NCI-H2029 (cell line): ENCODE results near the gene RPP14.
"Not testable (repeated sequence)": the region's sequence is repeated elsewhere in the genome, so short reads cannot be mapped to it uniquely, and the experiment has no call there.

ENCODE experiments used
- DNase-seq: peaks from one replicate; lab custom pipeline; 2025; lab: John Stamatoyannopoulos, UW

RPP14 gene

DNA sequence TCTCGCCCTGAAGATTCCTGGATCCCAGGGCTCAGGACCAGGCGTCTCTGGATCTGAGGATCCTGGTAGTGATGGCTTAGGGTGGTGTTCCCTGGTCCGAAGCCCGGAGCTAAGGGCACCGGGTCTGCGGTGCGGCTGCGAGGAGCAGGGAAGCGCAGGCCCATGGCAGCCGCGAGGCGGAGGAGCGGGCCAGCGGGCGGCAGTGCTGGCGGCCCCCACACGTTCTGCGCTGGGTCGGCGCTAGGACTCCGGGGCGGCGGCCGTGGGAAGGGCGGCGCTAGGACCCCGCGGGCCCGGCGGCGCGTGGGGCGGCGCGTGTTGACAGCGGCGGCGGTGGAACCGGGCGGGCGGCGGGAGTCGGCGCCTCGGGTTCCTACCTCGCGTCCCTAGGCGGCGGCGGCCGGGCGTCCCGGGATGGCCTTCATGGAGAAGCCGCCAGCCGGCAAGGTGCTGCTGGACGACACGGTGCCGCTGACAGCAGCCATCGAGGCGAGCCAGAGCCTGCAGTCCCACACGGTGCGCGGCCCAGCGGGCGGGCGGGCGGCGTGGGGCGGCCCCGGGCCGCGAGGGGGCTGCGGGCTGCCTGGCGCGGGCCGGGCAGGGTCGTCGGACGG lies 26.6 kb downstream of the RPP14 start, which contains the start of gene PXK:
Gene PXK, plus strand, starts transcription at position 318 of the 614 bp plus-strand sequence. Its CDS starts 97 bp downstream, at position 415.
- DNase-seq, result no peak

DNA sequence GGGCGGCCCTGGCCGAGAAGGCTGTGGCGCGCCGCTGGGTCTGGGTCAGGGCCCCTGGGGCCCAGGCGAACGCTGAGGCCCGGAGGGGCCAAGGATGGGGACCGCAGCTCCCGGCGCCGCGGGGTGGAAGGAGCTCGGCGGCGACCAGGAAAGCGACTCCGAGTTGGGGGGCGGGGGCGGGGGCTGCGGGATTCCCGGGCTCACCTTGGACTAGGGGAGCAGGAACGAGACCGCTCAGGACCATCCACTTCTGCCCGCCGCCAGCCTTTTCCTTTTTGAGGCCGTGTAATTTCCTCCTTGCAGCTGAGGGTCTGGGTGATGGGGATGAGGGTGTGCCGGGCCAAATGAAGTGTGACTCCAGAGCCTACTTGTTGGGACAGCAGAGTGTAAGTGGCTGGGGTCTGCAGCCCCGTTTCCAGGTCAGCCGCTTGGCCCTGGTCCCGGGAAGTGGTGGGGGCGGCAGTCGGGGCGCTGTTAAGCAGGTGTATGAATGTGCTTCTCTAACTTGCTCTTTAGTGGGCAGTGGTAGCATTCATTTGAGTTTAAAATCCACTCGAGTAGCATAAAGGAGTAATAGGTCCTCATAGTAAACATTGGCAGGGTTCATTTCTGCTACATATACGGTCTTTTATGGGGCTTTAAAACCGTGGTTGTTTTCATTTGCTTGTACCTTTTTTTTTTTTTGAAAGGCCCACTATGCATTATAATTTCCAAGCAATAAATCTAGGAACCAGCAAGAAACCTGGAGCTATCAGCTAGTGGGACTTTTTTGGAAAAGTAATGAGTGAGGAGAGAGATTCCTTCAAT lies 27.4 kb downstream of the RPP14 start:
- DNase-seq, result no peak

DNA sequence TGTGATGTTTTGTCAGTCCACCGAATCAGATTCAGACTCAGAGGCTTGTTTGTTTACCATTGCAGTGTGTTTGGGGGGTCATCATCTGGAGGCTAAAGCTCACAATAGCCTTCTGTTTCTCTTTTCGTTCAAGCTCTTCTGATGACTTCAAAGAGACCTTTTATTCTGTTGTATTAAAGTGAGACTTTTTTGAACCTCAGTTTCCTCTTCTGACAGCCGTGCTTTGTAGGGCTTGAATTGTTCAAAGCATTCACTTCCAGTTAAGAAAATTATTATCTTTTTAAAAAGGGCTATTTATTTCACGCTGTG lies 27.9 kb downstream of the RPP14 start:
- DNase-seq, result no peak

DNA sequence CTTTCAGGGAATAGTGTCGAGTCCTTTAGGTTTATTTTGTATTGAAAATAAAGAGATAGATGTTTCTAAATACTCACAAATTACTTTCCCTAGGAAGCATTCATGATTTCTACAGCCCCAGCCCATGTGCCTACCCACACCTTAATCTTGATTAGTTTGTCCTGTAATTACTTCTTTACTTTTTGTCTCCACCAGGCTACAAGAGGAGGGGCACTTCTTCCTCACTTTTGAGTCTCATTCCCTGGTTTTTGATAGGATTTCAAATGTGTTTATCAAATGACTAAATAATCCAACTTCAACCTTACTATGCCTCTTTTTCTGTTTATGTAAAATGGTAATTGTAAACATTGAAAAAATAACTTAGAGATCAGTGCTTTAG lies 28.4 kb downstream of the RPP14 start:
- no peak for DNase-seq

DNA sequence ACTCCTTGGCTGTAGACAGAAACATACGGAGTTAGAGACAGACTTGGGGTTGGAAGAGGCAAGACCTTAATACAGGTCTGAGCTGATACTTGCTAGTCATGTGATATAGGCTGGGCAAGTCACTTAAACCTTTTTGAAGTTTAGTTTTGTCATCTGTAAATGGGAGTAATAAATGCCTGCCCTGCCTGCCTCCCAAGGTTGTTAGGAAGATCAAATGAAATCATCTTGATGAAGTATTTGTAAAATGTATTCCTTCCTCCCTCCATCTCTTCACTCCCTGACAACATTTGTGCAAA lies 29.6 kb downstream of the RPP14 start:
- no peak for DNase-seq

DNA sequence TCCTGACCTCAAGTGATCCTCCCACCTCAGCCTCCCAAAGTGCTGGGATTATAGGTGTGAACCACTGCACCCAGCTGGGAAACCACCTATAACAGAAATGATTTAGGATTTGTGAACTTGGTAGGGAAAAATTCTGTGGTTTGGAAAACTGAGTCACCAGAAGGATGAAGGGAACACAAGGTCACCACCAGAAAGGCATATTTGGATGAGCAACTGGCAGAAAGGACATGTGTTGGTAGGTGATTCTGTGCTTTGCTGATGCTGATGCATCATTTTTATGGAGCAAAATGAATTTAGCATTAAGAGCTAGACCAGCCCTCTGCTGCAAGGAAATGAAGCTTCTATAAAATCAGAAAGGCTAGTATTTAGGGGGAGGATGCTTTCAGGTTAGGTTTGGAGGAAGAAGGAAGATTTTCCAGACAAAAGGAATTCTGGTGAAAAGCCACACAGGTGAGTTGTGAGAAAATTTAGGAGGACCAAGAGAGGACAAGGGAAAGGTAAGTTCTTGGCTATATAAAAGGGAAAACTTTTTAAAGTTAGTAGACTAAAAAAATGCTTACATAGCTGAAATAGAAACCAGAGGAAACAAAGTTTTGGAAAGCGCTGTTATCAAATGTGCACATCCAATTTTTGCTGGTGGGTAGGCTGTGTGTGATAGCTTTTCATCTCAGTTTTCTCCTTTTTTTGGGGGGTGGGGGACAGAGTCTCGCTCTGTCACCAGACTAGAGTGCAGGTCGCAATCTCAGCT lies 30.3 kb downstream of the RPP14 start:
- DNase-seq, result no peak

DNA sequence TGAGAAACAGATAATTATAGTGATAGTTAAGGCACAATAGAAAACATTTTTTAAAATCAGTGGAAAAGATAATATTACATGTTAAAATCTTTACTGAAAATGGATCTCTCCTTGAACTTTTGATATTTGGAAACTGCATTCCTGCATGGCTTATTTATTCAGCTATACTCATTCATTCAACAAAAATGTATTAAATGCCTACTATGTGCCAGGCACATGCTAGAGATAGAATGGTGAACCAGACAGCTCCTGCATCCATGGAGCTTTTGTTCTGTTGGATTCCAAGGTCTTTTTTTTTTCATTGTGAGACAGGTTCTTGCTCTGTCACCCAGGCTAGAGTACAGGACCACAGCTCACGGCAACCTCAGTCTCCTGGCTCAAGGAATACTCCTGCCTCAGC lies 31.1 kb downstream of the RPP14 start:
- no peak for DNase-seq

DNA sequence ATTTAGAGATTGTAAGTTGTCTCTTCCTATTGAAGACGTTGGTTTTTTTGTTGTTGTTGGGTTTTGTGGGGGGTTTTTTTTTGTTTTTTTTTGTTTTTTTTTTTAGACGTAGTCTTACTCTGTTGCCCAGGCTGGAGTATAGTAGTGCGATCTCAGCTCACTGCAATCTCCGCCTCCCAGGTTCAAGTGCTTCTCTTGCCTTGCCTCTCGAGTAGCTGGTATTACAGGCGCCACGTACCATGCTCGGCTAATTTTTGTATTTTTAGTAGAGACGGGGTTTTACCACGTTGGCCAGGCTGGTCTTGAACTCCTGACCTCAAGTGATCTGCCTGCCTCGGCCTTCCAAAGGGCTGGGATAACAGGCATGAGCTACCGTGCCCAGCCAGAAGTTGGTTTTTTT lies 33.1 kb downstream of the RPP14 start:
- DNase-seq, result not testable (repeated sequence)

DNA sequence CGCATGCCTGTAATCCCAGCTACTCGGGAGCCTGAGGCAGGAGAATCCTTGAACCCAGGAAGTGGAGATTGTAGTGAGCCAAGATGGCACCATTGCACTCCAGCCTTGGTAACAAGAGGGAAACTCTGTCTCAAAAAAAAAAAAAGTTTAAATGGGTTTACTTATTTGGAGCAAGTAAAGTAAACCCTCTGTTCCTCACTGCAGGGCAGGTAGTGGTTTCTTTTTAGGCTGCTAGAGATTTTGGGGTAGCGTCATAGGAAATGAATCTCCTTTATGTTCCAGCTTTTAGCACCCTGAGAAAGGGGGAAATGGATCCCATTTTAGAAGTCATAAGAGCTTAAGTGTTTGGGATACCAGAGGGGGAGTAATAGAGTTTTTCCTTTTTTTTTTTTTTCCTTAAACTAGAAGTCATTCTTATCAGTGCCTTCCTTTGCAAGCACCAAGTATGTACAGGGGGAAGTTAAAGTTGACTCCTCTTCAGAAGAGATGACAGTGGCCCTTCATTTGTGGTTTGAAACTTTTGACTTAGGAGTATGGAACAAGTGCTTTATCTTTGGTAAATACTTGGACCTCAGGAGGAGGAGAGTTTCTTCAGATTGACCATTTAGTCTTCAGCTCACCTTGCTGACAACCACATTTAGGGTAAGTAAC lies 34.7 kb downstream of the RPP14 start:
- DNase-seq, result no peak

DNA sequence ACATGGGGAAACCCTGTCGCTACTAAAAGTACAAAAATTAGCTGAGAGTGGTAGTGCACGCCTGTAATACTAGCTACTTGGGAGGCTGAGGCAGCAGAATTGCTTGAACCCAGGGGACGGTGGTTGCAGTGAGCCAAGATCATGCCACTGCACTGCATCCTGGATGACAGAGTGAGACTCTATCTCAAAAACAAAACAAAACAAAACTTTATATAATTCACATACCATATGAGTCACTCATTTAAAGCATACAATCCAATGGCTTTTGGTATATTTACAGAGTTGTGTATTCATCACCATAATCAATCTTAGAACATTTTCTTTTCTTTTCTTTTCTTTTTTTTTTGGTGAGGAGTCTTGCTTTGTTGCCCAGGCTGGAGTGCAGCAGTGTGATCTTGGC lies 35.3 kb downstream of the RPP14 start:
- no peak for DNase-seq

DNA sequence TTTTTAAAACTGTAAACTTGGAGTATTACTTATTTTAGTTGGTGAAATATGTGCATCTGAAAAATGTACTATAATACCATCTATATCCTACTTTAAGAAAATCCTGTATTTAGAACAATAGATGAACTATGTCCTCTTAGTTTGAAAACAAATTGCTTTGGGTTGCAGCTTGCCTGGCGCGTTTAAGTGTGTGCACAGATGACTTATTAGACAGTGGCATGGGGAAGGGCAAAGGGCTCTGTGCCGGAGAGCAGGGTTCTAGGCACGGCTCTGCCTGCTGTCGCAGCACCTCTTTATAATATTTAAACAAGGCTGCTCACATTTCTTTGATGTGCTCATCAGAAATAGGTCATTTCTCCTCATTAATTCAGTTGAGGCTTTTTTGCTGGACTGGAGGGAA lies 36.6 kb downstream of the RPP14 start:
- DNase-seq, result no peak

DNA sequence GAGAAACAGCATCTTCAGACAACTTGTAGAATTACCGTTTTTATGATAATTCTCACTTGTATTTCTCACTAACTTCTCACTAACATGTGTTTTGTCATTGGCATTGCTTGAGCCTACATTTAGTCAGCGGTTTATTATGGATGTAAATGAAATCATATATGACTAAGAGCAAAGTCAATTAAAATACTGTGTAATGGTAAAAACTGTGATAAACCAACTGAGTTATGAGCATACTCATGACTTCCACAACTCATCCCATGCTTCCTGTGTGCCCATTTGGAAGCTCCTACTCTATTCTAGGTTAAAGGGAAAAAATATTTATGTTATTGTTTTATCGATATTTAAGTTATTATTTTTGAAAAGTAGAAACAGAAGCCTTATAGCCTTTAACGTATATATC lies 39.4 kb downstream of the RPP14 start:
- DNase-seq, result no peak

DNA sequence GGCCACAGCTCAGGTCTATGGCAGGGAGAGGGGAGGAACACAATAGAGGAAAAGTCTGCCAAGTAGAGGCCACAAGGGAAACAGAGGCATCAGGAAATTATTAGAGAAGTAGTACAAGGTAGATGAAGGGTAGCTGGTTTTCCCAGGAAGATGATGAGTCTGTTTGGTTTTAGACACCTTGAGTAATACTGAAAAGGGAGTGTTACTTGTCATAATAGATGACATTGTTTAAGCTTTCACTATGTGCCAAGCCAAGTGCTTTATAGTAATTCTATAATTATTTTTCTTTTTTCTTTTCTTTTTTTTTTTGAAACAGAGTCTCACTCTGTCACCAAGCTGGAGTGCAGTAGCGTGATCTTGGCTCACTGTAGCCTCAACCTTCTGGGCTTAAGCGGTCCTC lies 40.3 kb downstream of the RPP14 start:
- no peak for DNase-seq

DNA sequence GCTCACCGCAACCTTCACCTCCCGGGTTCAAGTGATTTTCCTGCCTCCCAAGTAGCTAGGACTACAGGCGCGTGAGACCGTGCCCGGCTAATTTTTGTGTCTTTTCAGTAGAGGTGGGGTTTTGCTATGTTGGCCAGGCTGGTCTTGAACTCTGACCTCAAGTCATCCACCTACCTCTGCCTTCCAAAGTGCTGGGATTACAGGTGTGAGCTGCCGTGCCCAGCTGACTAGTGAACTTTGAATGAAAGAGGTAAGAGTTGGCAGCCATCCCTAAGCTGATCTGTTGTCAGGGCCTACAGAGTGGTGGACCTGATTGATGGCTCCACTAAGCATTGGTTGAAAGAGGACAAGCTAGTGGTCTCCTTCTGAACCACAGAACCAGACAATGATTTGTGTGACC lies 41.9 kb downstream of the RPP14 start:
- no peak for DNase-seq

DNA sequence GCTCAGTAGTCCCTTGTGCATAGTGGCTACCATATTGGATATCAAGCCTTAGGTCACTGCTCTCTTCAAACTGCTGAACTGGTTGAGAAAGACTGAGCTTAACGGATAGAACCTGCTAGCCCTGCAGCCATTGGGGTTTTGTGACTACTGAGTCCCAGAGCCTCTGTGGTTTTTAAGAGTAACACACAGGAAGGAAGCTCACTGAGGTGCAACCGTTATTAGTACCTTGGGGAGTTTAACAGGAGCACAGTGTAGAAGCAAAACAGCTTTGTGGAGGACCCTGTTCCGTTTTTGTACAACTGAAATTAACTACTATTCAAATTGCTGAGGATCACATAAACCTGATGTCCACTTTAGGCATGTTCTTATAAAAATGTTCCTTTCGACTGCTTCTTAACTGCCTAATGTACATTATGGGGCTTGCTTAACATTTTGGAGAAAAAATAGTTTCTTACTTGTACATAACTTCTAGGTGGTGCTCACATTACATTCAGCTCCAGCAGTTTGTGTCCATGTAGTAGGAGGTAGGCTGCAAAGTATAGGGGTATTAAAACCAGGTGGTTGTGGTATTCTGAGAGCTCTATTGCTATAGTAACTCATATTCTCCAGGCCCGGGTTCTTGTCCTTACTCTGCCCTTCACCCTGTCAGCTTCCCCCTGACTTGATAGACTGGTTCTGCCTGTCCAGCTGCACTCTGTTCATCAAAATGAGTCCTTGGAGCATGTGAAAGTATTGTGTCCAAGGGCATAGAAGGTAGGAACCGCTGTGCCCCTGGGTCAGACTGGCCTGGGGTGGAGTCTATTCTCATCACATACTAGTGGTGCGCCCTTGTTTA lies 44.0 kb downstream of the RPP14 start:
- no peak for DNase-seq

DNA sequence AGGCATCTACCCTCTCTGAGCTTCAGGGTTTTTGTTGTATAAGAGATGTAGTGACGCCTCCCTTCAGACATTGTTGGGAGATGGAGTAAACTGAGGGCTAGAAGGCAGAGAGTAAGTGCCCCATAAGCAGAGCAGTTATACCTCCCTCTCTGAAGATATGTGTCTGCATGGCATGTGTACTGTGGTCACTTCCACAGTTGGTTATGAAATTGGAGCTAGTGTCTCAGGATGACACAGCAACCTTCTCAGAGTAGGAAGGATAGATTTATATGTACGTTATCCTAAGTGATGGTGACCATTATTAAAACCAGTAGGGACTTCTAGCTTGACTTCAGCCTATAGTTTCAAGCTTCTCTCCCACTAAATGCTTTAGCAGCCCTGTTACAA lies 44.6 kb downstream of the RPP14 start:
- no peak for DNase-seq

DNA sequence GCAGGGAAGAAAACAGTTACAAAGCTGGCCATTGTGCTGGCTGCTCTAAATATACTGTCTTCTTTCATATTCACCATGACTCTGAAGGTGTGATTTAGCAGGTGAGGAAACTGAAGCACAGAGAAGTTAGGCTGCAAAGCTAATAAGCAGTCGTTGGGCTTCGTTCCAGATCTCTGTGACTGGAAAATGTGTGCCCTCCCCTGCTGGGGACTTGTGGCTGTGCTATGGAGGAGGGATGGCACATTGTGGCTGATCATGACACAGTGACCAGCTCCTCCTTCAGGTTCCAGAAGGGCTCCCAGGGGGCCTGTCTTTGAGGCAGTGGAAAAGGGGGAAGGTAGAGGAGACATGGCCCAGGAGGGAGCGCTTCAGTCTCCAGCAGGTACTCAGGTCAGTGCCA lies 45.9 kb downstream of the RPP14 start:
- no peak for DNase-seq

DNA sequence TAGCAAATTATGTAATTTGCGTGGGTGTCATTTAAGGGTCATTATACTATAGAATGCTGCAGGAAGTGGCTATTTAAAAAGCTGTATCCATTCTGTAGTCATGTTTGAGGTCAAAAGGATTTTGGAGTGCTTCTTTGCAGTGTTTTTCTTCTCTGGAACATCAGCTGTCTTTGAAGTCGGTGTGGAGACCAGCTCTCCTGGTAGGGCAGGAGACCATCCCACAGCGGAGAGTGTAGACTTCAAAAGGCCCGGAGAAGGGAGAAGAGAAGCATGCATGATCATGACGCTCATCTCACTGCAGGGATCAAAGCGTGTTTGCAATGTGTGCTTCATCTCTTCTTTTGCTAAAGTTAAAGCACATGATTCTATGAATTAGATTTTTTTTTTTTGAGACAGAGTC lies 46.6 kb downstream of the RPP14 start:
- no peak for DNase-seq

DNA sequence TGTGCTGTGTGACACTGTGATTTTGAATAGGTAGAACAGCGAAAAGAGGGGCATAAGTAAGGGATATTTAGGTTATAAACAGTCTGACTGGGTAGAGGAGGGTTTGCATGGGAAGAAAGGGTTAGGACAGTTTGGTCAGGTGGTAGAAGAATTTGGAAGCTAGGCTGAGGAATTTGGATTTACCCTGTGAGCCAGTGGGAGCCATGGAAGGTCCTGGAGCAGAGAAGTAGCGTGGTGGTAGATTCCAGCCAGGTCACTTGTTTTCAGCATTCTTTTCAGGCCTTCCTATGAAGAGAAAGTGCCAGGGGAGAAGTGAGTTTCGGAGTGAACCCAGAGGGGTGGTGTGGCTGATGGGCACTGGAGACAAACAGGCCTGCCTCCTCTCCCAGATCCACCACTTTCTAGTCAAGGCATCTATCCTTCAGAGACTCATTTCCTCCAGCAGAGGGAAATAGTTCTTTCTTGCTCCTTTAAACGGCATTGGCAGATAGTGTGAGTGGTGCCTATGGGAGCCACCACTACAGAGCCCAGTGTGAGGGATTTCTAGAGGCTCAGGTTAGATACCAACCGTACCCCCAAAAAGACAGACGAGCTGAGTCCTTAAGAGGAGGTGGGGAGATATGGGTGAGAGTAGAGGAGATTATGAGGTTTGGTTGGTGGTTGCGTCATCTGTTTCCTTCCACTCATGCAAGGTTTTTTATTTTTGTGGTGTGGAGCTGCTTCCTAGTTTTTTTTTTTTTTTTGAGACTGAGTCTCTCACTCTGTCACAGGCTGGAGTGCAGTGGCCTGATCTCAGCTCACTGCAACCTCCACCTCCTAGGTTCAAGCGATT lies 47.9 kb downstream of the RPP14 start:
- no peak for DNase-seq

DNA sequence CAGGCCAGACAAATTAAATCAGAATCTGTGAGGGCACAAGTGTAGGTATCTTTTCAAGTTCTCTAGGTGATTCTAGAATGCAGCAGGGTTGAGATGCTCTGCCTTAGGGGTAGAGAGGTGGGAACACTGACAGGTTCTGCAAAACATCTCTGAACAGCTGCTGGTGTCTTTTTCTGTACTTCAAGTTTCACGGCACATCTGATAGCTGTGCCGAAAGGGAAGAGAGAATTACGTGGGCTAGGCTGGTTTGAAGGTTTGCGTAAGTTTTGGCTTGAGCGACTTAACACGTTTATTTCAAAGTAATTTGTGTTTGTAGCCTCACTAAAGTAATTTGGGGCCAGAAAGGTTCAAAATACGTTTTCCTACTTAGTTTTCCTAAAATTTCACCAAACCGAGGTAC lies 49.1 kb downstream of the RPP14 start:
- no peak for DNase-seq

DNA sequence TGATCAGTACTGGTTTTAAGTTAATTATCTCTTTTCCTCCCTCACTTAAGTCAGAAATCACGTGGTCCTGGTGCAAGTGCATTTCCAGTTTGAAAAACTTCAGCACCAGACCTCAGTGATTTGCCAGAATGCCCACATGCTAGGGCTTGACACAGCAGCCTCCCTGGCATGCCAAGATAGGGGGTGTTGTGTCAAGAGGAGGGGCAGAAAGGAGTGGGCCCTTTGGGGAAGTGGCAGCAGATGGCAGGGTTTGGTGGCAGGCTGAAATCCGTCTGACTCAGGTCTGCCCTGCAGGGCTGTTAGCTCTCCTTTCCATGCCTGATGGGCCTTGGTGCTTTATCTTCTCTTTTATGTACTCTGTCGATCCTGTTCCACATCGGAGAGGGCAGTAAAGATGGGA lies 50.0 kb downstream of the RPP14 start:
- DNase-seq, result no peak
